ENCODE data around the gene CLCNKA.
"Not testable (repeated sequence)": the region's sequence is repeated elsewhere in the genome, so short reads cannot be mapped to it uniquely, and the experiment has no call there.

Gene CLCNKA

DNA sequence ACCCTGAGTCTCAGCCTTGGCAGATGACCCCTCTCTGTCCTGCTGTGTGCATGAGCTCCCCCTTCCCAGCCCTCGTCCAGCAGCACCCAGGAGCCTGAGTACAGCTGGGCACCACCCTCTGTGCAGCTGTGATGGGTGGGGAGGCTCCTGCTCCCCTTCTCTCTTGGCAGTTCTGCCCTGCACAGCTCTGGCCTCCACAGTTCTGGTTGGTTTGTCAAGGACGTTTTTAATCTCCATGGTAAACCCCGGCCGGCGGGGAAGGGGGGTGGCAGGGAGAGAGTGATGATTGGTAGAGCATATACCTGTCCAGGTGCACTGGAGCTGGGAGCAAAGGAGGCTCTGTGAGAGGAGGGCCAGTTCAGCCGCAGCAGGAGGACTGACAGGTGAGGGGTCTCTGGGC lies at the start of gene CLCNKA:
TSS of gene CLCNKA (plus strand) at position 356 of the 400 bp plus-strand sequence. CDS start 584 bp downstream, outside the sequence.
- DNase-seq (ENCODE audit: low read depth), result no peak
- TF ChIP-seq, protein P1, sequence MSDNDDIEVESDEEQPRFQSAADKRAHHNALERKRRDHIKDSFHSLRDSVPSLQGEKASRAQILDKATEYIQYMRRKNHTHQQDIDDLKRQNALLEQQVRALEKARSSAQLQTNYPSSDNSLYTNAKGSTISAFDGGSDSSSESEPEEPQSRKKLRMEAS (IDR thresholded peaks at IDR 0.05; ENCODE audit: low read depth, low read length), result no peak
- TF ChIP-seq POLR2A (IDR thresholded peaks at IDR 0.05; ENCODE audit: extremely low read depth, insufficient read length) (no peak), MYC (IDR thresholded peaks at IDR 0.05; ENCODE audit: low read depth, low read length) (no peak)
- TF ChIP-seq, protein P2, sequence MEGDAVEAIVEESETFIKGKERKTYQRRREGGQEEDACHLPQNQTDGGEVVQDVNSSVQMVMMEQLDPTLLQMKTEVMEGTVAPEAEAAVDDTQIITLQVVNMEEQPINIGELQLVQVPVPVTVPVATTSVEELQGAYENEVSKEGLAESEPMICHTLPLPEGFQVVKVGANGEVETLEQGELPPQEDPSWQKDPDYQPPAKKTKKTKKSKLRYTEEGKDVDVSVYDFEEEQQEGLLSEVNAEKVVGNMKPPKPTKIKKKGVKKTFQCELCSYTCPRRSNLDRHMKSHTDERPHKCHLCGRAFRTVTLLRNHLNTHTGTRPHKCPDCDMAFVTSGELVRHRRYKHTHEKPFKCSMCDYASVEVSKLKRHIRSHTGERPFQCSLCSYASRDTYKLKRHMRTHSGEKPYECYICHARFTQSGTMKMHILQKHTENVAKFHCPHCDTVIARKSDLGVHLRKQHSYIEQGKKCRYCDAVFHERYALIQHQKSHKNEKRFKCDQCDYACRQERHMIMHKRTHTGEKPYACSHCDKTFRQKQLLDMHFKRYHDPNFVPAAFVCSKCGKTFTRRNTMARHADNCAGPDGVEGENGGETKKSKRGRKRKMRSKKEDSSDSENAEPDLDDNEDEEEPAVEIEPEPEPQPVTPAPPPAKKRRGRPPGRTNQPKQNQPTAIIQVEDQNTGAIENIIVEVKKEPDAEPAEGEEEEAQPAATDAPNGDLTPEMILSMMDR (IDR thresholded peaks at IDR 0.05; ENCODE audit: low read depth, low read length), result no peak
- no peak within 1 kb of the TSS for H3K4me3 ChIP-seq (ENCODE audit: low read depth, low read length)

DNA sequence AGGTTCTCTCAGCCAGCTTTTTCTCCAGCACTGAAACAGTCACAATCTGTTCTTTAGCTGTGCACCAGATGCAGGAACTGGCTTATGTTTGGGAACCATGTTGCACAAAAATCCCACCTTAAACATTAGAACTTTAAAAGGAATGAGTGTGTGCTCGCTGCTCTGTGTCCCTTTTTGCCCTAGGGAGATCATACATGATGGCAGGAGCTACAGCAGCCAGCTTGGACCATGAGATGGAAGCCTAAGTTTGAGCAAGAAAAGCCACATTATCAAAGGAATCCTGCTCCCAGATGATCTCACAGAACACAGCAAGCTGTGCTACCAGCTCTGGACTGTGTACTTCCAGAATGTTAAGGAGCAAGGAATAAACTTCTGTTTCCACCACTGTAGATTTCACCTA lies 49.4 kb upstream of the CLCNKA start:
- TF ChIP-seq, protein P2 (IDR thresholded peaks at IDR 0.05; ENCODE audit: low read depth, low read length), result no peak
- TF ChIP-seq, protein P1 (IDR thresholded peaks at IDR 0.05; ENCODE audit: low read depth, low read length), result no peak
- TF ChIP-seq MYC (IDR thresholded peaks at IDR 0.05; ENCODE audit: low read depth, low read length) (no peak), POLR2A (IDR thresholded peaks at IDR 0.05; ENCODE audit: extremely low read depth, insufficient read length) (no peak)
- no peak overlapping the region for H3K4me3 ChIP-seq (ENCODE audit: low read depth, low read length)

DNA sequence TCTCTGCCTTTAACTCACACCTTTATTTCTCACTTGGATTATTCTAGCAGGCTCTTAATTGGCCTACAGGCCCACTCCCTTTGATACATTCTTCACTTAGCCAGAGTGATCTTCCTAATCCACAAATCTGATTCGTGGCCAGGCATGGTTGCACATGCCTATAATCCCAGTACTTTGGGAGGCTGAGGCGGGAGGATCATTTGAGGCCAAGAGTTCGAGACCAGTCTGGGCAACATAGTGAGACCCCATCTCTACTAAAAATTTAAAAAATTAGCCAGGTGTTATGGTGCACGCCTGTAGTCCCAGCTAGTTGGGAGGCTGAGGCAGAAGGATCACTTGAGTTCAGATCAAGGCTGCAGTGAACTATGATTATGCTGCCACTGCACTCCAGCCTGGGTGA lies 48.1 kb upstream of the CLCNKA start:
- TF ChIP-seq MYC (IDR thresholded peaks at IDR 0.05; ENCODE audit: low read depth, low read length) (no peak), POLR2A (IDR thresholded peaks at IDR 0.05; ENCODE audit: extremely low read depth, insufficient read length) (no peak)
- TF ChIP-seq, protein P2 (IDR thresholded peaks at IDR 0.05; ENCODE audit: low read depth, low read length), result no peak
- TF ChIP-seq, protein P1 (IDR thresholded peaks at IDR 0.05; ENCODE audit: low read depth, low read length), result no peak
- no peak for DNase-seq (ENCODE audit: low read depth)
- H3K4me3 ChIP-seq (ENCODE audit: low read depth, low read length), result no peak overlapping the region

More for the DNA sequence above, 49.4 kb upstream of the CLCNKA start:
- no peak for DNase-seq (ENCODE audit: low read depth)

DNA sequence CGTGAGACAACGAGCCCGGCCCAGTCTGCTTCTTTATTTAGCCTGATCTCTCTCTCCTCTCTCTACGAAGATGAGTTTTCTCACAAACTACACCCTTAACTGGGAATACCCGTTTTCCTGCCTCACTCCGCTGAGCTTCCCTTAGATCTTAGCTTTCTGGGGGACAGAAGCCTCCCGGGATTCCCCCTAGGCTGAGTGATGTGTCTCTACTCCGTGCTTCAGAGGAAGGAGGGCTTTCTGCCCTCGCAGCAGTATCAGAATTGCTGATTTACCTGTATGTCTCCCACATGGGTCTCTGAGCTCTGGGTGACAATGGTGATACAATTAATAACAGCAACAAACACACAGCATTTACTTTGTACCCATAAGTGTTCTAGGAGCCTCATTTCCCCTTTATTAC lies 47.0 kb upstream of the CLCNKA start:
- peak; percentile 6 for DNase-seq (ENCODE audit: low read depth)
- peak overlapping the region; percentile 77 for H3K4me3 ChIP-seq (ENCODE audit: low read depth, low read length)

DNA sequence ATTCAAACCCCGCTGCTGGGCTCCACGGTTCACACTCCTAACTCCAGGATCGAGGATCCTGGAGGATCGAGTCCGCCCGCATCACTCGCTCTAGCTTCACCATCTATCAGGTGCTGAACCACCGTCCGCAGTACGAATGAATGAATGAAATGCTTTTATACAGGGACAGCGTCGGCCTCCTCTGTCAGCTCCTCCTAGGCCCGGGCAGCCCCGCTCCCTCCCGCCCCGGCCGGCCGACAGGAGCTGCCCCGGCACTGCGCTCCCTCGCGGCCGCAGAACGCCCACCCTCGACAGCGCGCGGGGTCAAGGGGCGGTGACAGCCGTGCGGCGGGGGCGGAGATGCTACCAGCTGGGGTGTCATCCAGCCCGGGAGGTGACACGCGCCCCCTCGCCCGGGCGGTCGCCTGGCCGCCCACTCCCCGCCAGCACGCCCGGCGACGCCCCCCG lies 46.5 kb upstream of the CLCNKA start:
- no peak for TF ChIP-seq MYC (IDR thresholded peaks at IDR 0.05; ENCODE audit: low read depth, low read length)
- TF ChIP-seq, protein P1 (IDR thresholded peaks at IDR 0.05; ENCODE audit: low read depth, low read length), result 0 out of 2 replicates have a peak, but pooled peaks have one; percentile 13
- DNase-seq (ENCODE audit: low read depth), result peak; percentile 76
- H3K4me3 ChIP-seq (ENCODE audit: low read depth, low read length), result peak overlapping the region; percentile 77

More for the DNA sequence above, 47.0 kb upstream of the CLCNKA start:
- no peak for TF ChIP-seq POLR2A (IDR thresholded peaks at IDR 0.05; ENCODE audit: extremely low read depth, insufficient read length)
- TF ChIP-seq, protein P2 (IDR thresholded peaks at IDR 0.05; ENCODE audit: low read depth, low read length), result no peak

DNA sequence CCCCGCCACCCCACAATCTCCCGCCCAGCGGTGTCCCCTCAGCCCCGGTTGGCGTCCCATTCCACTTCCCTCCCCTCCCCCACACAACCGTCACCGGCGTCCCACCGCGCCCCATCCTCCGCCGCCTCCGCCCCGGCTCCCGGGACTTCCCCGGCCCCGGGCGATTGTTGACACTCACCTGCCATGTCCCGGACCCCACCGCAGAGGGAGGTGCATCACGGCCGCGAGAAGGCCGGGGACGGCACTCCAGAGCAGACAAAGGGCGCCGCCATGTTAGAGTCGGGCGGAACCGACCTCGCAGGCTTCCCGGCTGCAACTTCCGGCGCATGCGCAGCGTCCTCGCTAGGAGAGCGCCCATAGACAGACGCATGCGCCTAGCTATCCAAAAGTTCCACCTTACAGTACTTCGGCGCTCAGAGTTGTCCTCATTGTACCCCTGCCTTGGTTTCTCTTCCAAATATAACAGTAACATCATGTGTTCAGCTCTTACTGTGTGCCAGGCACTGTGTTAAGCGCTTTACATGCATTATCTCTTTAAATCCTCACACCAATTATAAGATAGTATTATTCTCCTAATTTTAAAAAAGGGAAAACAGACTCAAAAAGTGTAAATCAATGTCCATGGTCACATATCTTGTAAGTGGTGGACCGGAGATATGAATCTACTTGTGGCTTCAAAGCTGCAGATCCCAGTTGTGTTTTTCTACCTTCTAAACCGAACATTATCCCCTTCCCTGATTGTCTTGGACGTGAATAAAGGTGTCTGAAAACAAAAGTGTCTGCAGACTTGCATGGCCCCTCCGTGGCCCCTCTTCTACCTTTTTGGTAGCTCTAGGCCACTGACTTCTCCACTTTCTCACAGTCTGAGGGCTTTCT lies 45.8 kb upstream of the CLCNKA start, which contains the start of gene ZBTB17:
TSS of gene ZBTB17 (minus strand) at position 297 of the 876 bp plus-strand sequence. CDS start 27,606 bp downstream, outside the sequence.
- TF ChIP-seq, protein P2 (IDR thresholded peaks at IDR 0.05; ENCODE audit: low read depth, low read length), result no peak
- TF ChIP-seq POLR2A (IDR thresholded peaks at IDR 0.05; ENCODE audit: extremely low read depth, insufficient read length) (peak; percentile 66), MYC (IDR thresholded peaks at IDR 0.05; ENCODE audit: low read depth, low read length) (peak; percentile 55; the same call in 1 of the 2 replicates)
- TF ChIP-seq, protein P1 (IDR thresholded peaks at IDR 0.05; ENCODE audit: low read depth, low read length), result peak; percentile 74
- peak within 1 kb of the TSS; percentile 77 for H3K4me3 ChIP-seq (ENCODE audit: low read depth, low read length)
- DNase-seq (ENCODE audit: low read depth), result peak; percentile 93

DNA sequence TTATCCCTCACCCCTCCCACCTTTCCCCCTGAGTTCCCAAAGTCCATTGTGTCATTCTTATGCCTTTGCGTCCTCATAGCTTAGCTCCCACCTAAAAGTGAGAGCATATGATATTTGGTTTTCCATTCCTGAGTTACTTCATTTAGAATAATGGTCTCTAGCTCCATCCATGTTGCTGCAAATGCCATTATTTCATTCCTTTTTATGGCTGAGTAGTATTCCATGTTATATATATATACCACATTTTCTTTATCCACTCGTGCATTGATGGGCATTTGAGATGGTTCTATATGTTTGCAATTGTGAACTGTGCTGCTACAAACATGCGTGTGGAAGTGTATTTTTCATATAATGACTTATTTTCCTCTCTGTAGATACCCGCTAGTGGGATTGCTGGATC lies 43.9 kb upstream of the CLCNKA start:
- DNase-seq (ENCODE audit: low read depth); H3K4me3 ChIP-seq (ENCODE audit: low read depth, low read length): not testable (repeated sequence)

Data from NB4 (cell line).